ENCODE measurements around the gene GZMM. TPM values are rescaled to one million over a fixed set of nuclear protein-coding genes. Genes with fewer than 3 reads are reported as not detected.

The GZMM gene
- total RNA-seq, 1 experiment from 2014 or later: not detected

DNA sequence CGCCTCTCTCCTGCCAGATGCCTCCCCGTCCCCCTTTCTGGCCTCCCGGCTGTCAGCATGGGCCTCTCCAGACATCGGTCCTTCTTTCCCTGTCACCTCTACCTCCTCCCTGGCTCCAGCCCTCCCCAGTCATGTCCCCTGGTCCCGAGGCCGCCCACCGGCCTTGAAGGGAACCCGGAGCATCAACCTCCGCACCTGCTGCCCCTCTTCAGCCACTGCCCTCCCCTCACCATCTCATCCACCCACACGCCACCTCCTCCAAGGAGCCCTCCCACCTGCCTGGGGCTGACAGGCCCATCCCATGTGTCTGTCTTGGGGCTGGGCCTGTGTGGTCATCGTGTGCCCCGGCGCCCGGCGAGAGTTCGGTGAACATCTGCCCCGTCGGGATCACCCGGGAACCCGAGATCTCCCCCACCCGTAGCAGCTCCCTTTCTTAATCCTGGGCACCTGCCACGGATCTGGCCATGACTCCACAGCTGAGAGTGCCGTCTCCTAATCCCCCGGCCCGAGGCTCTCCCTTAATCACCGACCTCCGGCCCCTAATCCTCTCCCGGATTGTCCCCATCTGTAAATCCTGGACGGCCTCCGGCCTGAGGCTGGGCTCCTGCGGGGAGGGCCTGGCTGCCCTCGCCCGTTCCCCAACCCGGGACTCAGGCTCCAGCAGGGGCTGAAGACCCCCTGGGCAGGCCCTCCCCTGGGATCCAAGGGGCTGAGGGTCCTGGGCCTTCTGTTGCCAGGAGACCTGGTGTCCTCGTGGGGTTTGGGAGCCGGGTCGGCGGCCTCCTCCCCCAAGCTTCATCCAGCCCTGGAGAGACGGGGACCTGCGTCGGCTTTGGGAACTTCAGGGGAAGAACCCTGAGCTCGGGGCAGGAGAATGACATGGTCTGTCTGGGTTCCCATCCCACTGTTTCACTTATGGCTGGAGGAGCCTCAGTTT is 51.7 kb downstream of the GZMM start:
- Histone ChIP-seq H3K4me3 (no peak overlapping the region), H3K36me3 (no peaks in the 10 kb centered on the region), H3K27me3 (peaks cover 5% of the 10 kb centered on the region), H3K9me3 (no peaks in the 10 kb centered on the region)
- no peak for DNase-seq

DNA sequence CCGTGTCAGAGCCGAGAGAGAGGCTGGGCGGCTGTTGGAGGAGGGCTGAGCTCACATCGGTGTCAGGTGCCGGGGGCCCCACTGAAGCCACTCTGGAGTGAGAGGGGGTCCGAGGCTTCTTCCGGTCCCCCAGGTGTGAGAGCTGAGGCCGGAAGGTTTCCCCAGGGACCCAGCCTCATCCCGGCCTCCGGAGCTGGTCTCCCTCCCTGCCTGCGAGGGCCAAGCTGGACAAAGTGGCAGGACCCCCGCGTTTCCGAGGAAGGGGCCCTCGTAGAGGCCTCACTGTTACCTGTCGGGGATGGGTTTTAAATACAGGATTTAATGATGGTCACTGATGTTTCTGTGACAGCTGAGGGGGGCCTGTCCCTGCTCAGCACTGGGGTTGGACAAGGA is 52.4 kb downstream of the GZMM start:
- Histone ChIP-seq H3K36me3 (no peaks in the 10 kb centered on the region), H3K9me3 (no peaks in the 10 kb centered on the region), H3K27me3 (peaks cover 2% of the 10 kb centered on the region), H3K4me3 (no peak overlapping the region)
- no peak for DNase-seq

DNA sequence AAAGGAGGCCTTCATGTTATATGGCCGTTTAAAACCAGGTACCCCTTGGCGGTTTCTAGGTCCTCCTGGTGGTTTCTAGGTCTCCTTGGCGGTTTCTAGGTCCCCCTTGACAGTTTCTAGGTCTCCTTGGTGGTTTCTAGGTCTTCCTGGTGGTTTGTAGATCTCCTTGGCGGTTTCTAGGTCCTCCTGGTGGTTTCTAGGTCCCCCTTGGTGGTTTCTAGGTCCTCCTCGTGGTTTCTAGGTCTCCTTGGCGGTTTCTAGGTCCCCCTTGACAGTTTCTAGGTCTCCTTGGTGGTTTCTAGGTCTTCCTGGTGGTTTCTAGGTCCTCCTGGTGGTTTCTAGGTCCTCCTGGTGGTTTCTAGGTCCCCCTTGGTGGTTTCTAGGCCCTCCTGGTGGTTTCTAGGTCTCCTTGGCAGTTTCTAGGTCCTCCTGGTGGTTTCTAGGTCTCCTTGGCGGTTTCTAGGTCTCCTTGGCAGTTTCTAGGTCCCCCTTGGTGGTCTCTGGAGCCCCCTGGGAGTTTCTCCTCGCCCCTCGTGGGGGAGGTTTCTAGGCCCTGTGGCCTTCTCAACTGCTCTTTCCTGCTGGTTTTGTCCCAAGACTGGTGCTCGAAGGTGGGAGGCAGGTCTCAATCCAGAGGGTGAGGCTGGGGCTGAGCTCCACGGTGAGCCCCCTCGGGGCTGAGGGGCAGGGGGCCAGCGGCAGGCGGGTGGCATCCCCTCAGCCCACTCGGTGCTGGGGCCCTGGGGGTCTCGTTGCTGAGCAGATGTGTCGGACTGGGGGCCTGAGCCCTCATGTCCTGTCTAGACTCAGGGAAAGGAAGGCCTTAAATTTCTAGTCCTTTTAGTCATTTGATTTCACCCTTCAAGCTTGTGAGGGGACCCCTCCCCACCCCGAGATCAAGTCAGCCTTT is 53.8 kb downstream of the GZMM start:
- Histone ChIP-seq H3K27me3 (no peaks in the 10 kb centered on the region), H3K9me3 (no peaks in the 10 kb centered on the region), H3K36me3 (no peaks in the 10 kb centered on the region), H3K4me3 (no peak overlapping the region)
- no peak for DNase-seq

Other genes starting within 250 kb of the GZMM start
- gene MIER2, start 199.3 kb upstream of the GZMM start, total RNA-seq (2014; rRNA removed; shearing (Covaris generic); ENCODE audit: low replicate concordance): 3.5 and 3.6 TPM in 2 replicates
- gene C2CD4C, start 134.9 kb upstream of the GZMM start, total RNA-seq (2014; rRNA removed; shearing (Covaris generic); ENCODE audit: low replicate concordance): not detected in 2 replicates
- gene SHC2, start 83.0 kb upstream of the GZMM start, total RNA-seq (2014; rRNA removed; shearing (Covaris generic); ENCODE audit: low replicate concordance): not detected in 2 replicates
- gene MADCAM1, start 47.6 kb upstream of the GZMM start, total RNA-seq (2014; rRNA removed; shearing (Covaris generic); ENCODE audit: low replicate concordance): not detected in 2 replicates
- gene TPGS1, start 36.6 kb upstream of the GZMM start, total RNA-seq (2014; rRNA removed; shearing (Covaris generic); ENCODE audit: low replicate concordance): 22.6 and 27.7 TPM in 2 replicates
- gene CDC34, start 12.3 kb upstream of the GZMM start, total RNA-seq (2014; rRNA removed; shearing (Covaris generic); ENCODE audit: low replicate concordance): 46.3 and 76.3 TPM in 2 replicates
- 222 and 323 TPM in 2 replicates for gene BSG, start 28.5 kb downstream of the GZMM start, total RNA-seq (2014; rRNA removed; shearing (Covaris generic); ENCODE audit: low replicate concordance)
- 0.46 TPM in 1 of 2 replicates, not detected in the other for gene HCN2, start 45.8 kb downstream of the GZMM start, total RNA-seq (2014; rRNA removed; shearing (Covaris generic); ENCODE audit: low replicate concordance)
- 20.1 and 33.2 TPM in 2 replicates for gene POLRMT, start 89.5 kb downstream of the GZMM start, total RNA-seq (2014; rRNA removed; shearing (Covaris generic); ENCODE audit: low replicate concordance)
- gene FGF22, start 95.8 kb downstream of the GZMM start, total RNA-seq (2014; rRNA removed; shearing (Covaris generic); ENCODE audit: low replicate concordance): not detected in 2 replicates
- 22.0 and 23.5 TPM in 2 replicates for gene RNF126, start 119.2 kb downstream of the GZMM start, total RNA-seq (2014; rRNA removed; shearing (Covaris generic); ENCODE audit: low replicate concordance)
- gene FSTL3, start 132.3 kb downstream of the GZMM start, total RNA-seq (2014; rRNA removed; shearing (Covaris generic); ENCODE audit: low replicate concordance): 16.0 and 25.0 TPM in 2 replicates
- not detected in 2 replicates for gene PRSS57, start 151.4 kb downstream of the GZMM start, total RNA-seq (2014; rRNA removed; shearing (Covaris generic); ENCODE audit: low replicate concordance)
- gene PALM, start 164.9 kb downstream of the GZMM start, total RNA-seq (2014; rRNA removed; shearing (Covaris generic); ENCODE audit: low replicate concordance): 9.3 and 10.5 TPM in 2 replicates
- not detected in 2 replicates for gene MISP, start 207.1 kb downstream of the GZMM start, total RNA-seq (2014; rRNA removed; shearing (Covaris generic); ENCODE audit: low replicate concordance)